HG03066 (cell line): Measurements from ENCODE around the gene BTNL3.
"Not testable (repeated sequence)": the region's sequence is repeated elsewhere in the genome, so short reads cannot be mapped to it uniquely, and the experiment has no call there.

Source experiments
- ATAC-seq: cut with Tn5 transposase; IDR thresholded peaks from one replicate; pipeline ENCODE4 v1.9.1; 2021; ENCODE audit warnings: low read depth; ENCODE audit not compliant: unreplicated experiment

The BTNL3 gene

GRCh38 chr5:180988592-180988991, at the start of gene BTNL3:
Gene BTNL3, plus strand, starts transcription at chr5:180988846. Its CDS starts 183 bp downstream, at chr5:180989029.
- no peak for ATAC-seq

- ATAC-seq, result no peak
These were observed 38.2 kb upstream of the BTNL3 start for GRCh38 chr5:180950291-180950949.

- ATAC-seq, result no peak
These were observed 29.0 kb upstream of the BTNL3 start for GRCh38 chr5:180959661-180960060.

GRCh38 chr5:180960209-180960608, 28.4 kb upstream of the BTNL3 start:
- no peak for ATAC-seq

- no peak for ATAC-seq
These were observed 19.2 kb upstream of the BTNL3 start for GRCh38 chr5:180969406-180969805.

GRCh38 chr5:180970336-180970735, 18.3 kb upstream of the BTNL3 start:
- ATAC-seq, result no peak

DNA sequence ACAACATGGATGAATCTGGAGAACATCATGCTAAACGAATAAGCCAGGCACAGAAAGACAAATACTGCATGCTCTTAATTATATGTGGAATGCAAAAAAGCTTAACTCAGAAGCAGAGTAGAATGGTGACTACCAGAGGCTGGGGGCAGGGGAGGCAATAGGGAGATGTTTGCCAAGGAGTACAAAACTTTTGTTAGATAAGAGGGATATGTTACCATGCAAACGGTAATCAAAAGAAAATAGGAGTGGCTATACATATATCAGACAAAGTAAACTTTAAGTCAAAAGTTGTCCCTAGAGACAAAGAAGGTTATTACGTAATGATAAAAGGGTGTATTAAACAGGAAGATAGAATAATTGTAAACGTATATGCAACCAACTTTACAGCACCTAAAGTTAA, 17.8 kb upstream of the BTNL3 start:
- no peak for ATAC-seq

GRCh38 chr5:180974612-180975315, 13.9 kb upstream of the BTNL3 start:
- no peak for ATAC-seq

- peak; percentile 81 for ATAC-seq
These were observed 13.3 kb upstream of the BTNL3 start for GRCh38 chr5:180975338-180975737.

- ATAC-seq, result no peak
These were observed 12.1 kb upstream of the BTNL3 start for GRCh38 chr5:180976518-180976917.

- ATAC-seq, result no peak
These were observed 10.8 kb upstream of the BTNL3 start for GRCh38 chr5:180977852-180978251.

DNA sequence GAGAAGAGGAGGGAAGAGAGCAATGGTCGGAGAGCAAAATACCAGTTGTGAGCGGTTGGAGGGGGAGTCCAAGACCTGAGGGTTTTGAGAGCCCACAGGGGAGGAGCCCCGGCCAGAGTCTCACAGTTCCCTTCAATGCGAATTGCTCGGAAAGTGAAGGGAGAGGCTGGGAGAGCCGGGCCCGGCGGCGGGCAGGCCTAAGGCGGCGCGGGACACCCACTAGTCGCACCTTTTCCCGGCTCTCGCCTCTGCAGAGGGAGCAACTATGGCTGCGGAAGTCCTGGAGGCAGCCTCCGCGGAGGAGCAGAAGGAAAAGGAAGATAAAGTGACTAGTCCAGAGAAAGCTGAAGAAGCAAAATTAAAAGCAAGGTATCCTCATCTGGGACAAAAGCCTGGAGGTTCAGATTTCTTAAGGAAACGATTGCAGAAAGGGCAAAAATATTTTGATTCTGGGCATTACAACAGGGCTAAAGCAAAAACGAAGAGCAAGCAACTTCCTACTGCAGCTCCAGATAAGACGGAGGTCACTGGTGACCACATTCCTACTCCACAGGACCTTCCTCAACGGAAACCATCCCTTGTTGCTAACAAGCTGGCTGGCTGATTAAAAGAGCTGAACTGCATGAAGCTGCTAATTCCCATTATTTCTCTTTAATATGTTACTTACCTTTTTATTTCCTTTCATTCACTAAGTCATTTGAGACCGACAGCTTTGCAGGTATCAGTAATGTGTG, 6.5 kb upstream of the BTNL3 start:
- ATAC-seq, result no peak

GRCh38 chr5:180988016-180988415, 630 bp upstream of the BTNL3 start:
- no peak for ATAC-seq

GRCh38 chr5:180990086-180990881, 1.6 kb downstream of the BTNL3 start:
- peak; percentile 49 for ATAC-seq

- ATAC-seq, result no peak
These were observed 2.2 kb downstream of the BTNL3 start for GRCh38 chr5:180990882-180991242.

GRCh38 chr5:181001947-181002346, 13.3 kb downstream of the BTNL3 start:
- no peak for ATAC-seq

DNA sequence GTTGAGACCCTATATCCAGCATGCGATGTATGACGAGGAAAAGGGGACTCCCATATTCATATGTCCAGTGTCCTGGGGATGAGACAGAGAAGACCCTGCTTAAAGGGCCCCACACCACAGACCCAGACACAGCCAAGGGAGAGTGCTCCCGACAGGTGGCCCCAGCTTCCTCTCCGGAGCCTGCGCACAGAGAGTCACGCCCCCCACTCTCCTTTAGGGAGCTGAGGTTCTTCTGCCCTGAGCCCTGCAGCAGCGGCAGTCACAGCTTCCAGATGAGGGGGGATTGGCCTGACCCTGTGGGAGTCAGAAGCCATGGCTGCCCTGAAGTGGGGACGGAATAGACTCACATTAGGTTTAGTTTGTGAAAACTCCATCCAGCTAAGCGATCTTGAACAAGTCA, 17.1 kb downstream of the BTNL3 start:
- no peak for ATAC-seq

GRCh38 chr5:181008136-181008535, 19.5 kb downstream of the BTNL3 start:
- ATAC-seq, result no peak

- ATAC-seq, result not testable (repeated sequence)
These were observed 21.4 kb downstream of the BTNL3 start for GRCh38 chr5:181010018-181010417.

- ATAC-seq, result not testable (repeated sequence)
These were observed 26.0 kb downstream of the BTNL3 start for GRCh38 chr5:181014654-181015053.

- not testable (repeated sequence) for ATAC-seq
These were observed 28.8 kb downstream of the BTNL3 start for GRCh38 chr5:181017448-181017847.
